Gastrocnemius medialis (tissue), 4 donors: Measurements from ENCODE around the gene C4orf36. TPM values are rescaled to one million over a fixed set of nuclear protein-coding genes. Genes with fewer than 3 reads are reported as not detected.

Experiments
- ATAC-seq, 2 donors: fragments of 150-250 bp; one replicate each; pipeline ENCODE4 v1.9.1; 2016
- DNase-seq, 2 donors: peaks; one replicate each; pipeline ENCODE4 v3.0.0-alpha.2; 2019
- H3K27ac ChIP-seq, 4 donors: fragments of 200-600 bp; sonication (generic); 1 replicate in 1 of 4; 2 replicates in 3 of 4; pipeline ENCODE4 v1.5.1; 2016 to 2018; ENCODE audit warnings: mild to moderate bottlenecking in 2 of 4, moderate library complexity in 1 of 4
- H3K27me3 ChIP-seq, 3 donors: fragments of 200-600 bp; sonication (generic) in 2 of 3; 1 replicate in 1 of 3; 2 replicates in 2 of 3; pipeline versions ENCODE4 v1.5.1 to v1.6.0; 2016 to 2019; ENCODE audit warnings: mild to moderate bottlenecking in 1 of 3, moderate library complexity in 1 of 3
- H3K36me3 ChIP-seq, 2 donors: fragments of 200-600 bp; sonication (generic) in 1 of 2; one replicate each; pipeline ENCODE4 v1.5.1; 2017 to 2018
- H3K4me1 ChIP-seq, 2 donors: fragments of 200-600 bp; sonication (generic) in 1 of 2; one replicate each; pipeline ENCODE4 v1.5.1; 2016 to 2017; ENCODE audit warnings: mild to moderate bottlenecking in 2 of 2
- H3K4me3 ChIP-seq, 4 donors: fragments of 200-600 bp; sonication (generic) in 3 of 4; 1 replicate in 1 of 4; 2 replicates in 3 of 4; pipeline ENCODE4 v1.5.1; 2016 to 2019; ENCODE audit warnings: mild to moderate bottlenecking in 2 of 4
- H3K9me3 ChIP-seq, 3 donors: fragments of 200-600 bp; sonication (generic) in 2 of 3; 1 replicate in 1 of 3; 2 replicates in 2 of 3; pipeline ENCODE4 v1.5.1; 2016 to 2019
- POLR2A ChIP-seq, 2 donors: fragments of 450-650 bp; IDR thresholded peaks; one replicate each; pipeline ENCODE4 v1.6.1; 2017; ENCODE audit warnings: antibody characterized with exemption in 2 of 2, mild to moderate bottlenecking in 2 of 2, moderate library complexity in 2 of 2
- in situ Hi-C, 4 donors: fragments of 200-750 bp; cut with MboI; loops; one replicate each; pipeline versions ENCODE4 v1.15.0 to v1.8.0; 2017; ENCODE audit warnings: low sequenced_read_pairs in 4 of 4
- intact Hi-C: fragments of 100-400 bp; cut with DNase I; formaldehyde crosslinking; loops from one replicate; pipeline ENCODE4 v1.15.1; 2023; ENCODE audit warnings: low total_unique reads
- total RNA-seq, 4 donors: library from RNA; depleted of rRNA; stranded (reverse); fragments of >200 nt; gene quantifications; one replicate each; pipeline versions ENCODE4 v1.1.0 to v1.2.3, GENCODE V29; 2016
- TF ChIP-seq, protein P1 (sequence below), 5 experiments: fragments of 450-650 bp in 3 of 5; fragments of 200-600 bp in 2 of 5; sonication (generic) in 2 of 5; IDR thresholded peaks in 4 of 5; conservative IDR thresholded peaks in 1 of 5; 1 replicate in 4 of 5; 2 replicates in 1 of 5; pipeline ENCODE4 v1.5.1; 2016 to 2019; ENCODE audit warnings: antibody characterized with exemption in 5 of 5, mild to moderate bottlenecking in 3 of 5, moderate library complexity in 3 of 5

Gene C4orf36
- total RNA-seq, 4 donors from 2014 or later: 0.38 TPM; not detected in 3

DNA sequence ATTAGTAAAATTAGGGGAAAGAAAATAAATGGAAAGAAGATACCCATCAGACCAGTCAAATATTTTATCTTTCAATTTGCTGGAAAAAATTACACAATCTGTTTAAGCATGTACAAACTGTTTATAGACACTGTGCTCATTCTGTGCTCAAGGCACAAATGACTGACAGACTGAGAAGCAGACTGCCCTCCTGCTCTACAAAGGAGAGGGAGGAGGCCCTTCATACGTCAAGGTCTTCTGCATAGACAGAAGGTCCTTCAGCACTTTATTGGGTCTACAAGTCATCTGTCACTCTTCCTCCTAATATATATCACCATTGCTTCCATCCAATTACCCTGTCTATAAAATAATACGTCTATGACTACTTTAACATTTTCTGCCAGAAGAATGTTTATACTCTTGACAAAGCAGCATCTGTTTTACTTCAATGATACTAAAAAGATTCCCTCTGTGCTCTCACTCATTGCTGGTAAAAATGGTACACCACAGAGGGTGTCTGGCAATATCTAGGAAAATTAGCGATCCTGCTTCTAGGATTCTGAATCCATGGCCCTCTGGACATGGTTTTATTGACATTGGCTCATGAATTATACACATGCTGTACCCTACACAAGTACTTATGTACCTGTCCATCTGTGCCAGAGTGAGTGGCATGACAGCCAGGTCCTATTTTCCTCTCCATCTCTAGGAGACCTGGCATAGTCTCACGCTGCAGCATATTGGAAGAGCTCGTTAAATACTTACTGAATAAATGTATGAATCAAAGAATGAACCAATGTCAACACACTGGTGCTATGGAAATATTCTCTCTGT is 54.3 kb downstream of the C4orf36 start:
- TF ChIP-seq POLR2A (IDR thresholded peaks at IDR 0.05): no peak
- TF ChIP-seq, protein P1, sequence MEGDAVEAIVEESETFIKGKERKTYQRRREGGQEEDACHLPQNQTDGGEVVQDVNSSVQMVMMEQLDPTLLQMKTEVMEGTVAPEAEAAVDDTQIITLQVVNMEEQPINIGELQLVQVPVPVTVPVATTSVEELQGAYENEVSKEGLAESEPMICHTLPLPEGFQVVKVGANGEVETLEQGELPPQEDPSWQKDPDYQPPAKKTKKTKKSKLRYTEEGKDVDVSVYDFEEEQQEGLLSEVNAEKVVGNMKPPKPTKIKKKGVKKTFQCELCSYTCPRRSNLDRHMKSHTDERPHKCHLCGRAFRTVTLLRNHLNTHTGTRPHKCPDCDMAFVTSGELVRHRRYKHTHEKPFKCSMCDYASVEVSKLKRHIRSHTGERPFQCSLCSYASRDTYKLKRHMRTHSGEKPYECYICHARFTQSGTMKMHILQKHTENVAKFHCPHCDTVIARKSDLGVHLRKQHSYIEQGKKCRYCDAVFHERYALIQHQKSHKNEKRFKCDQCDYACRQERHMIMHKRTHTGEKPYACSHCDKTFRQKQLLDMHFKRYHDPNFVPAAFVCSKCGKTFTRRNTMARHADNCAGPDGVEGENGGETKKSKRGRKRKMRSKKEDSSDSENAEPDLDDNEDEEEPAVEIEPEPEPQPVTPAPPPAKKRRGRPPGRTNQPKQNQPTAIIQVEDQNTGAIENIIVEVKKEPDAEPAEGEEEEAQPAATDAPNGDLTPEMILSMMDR (IDR thresholded peaks at IDR 0.05 in 4 of 5, conservative IDR thresholded peaks at IDR 0.05 in 1 of 5): no peak
- H3K36me3 ChIP-seq: no peaks in the 10 kb centered on the region
- in situ Hi-C loops: no loop called here
- H3K4me1 ChIP-seq: no peaks in the 10 kb centered on the region
- DNase-seq (no peak), ATAC-seq (no peak)
- intact Hi-C loops: no loop called here
- H3K27ac ChIP-seq: no peak overlapping the region
- no peaks in the 10 kb centered on the region for H3K9me3 ChIP-seq
- no peaks in the 10 kb centered on the region for H3K27me3 ChIP-seq
- no peak overlapping the region for H3K4me3 ChIP-seq

DNA sequence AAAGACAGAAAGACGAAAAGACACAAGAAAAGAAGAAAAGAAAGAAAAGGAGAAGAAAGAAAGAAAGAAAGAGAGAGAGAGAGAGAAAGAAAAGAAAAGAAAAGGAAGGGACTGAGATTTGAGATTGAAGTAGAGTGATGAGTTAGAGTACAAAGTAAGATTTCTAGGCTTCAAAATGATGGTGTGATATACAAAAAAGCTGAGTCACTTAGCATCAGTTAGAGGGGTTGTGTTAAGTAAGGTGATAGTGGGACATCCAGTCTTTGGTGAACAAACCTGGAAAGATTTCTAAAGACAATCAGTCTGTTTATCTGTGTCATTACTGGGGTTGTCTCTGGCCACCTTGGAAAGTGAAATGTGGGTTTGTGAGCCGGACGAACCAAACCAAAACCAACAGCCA is 56.5 kb downstream of the C4orf36 start:
- Histone ChIP-seq H3K4me3 (no peak overlapping the region), H3K27ac (no peak overlapping the region), H3K36me3 (no peaks in the 10 kb centered on the region), H3K9me3 (no peaks in the 10 kb centered on the region), H3K27me3 (no peaks in the 10 kb centered on the region), H3K4me1 (no peaks in the 10 kb centered on the region)
- DNase-seq: no peak
- no peak for ATAC-seq
- TF ChIP-seq POLR2A (IDR thresholded peaks at IDR 0.05): no peak
- TF ChIP-seq, protein P1 (IDR thresholded peaks at IDR 0.05 in 4 of 5, conservative IDR thresholded peaks at IDR 0.05 in 1 of 5): no peak
- intact Hi-C loops (no loop called here), in situ Hi-C loops (no loop called here)

DNA sequence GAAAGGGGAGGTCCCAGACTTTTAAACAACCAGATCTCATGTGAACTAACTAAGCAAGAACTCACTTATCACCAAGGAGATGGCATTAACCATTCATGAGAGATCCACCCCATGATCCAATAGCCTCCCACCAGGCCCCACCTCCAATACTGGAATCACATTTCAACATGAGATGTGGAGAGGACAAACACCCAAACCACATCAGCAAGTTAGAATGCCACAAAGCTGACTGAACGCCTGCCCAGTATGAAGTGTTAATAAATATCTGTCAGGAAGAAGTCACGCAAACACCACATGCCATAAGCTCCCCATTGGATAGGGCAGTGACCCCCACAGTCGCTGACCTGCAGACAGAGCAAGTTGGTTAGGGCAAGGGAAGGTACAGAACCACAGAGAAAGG is 57.3 kb downstream of the C4orf36 start:
- no peak overlapping the region for H3K27ac ChIP-seq
- no peaks in the 10 kb centered on the region for H3K4me1 ChIP-seq
- H3K36me3 ChIP-seq: peaks cover 0 to 8% of the 10 kb centered on the region in 2 donors
- H3K27me3 ChIP-seq: no peaks in the 10 kb centered on the region
- TF ChIP-seq, protein P1 (IDR thresholded peaks at IDR 0.05 in 4 of 5, conservative IDR thresholded peaks at IDR 0.05 in 1 of 5): no peak
- no peak for TF ChIP-seq POLR2A (IDR thresholded peaks at IDR 0.05)
- in situ Hi-C loops (no loop called here), intact Hi-C loops (no loop called here)
- ATAC-seq (no peak), DNase-seq (no peak)
- H3K4me3 ChIP-seq: no peak overlapping the region
- H3K9me3 ChIP-seq: no peaks in the 10 kb centered on the region

DNA sequence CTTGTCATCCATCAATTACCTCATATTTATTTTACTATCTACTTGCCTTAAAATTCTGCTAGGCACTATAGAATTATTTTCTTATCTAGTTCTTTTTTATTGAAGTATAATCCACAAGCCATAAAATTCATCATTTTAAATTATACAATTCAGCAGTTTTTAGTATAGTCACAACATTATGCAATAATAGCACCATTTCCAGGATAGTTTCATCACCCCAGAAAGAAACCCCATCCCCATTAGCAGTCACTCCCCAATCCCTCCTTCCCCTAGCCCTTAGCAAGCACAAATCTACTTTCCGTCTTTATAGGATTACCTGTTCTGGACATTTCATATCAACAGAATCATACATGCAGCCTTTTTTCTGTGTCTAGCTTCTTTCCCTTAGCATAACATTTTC is 58.6 kb downstream of the C4orf36 start:
- ATAC-seq (no peak), DNase-seq (no peak)
- intact Hi-C loops: no loop called here
- no peaks in the 10 kb centered on the region for H3K9me3 ChIP-seq
- no peaks in the 10 kb centered on the region for H3K4me1 ChIP-seq
- H3K4me3 ChIP-seq: no peak overlapping the region
- no peak overlapping the region for H3K27ac ChIP-seq
- H3K36me3 ChIP-seq: peaks cover 0 to 10% of the 10 kb centered on the region in 2 donors
- no peaks in the 10 kb centered on the region for H3K27me3 ChIP-seq
- in situ Hi-C loops: no loop called here
- TF ChIP-seq POLR2A (IDR thresholded peaks at IDR 0.05): no peak
- TF ChIP-seq, protein P1 (IDR thresholded peaks at IDR 0.05 in 4 of 5, conservative IDR thresholded peaks at IDR 0.05 in 1 of 5): no peak
